Measurements from ENCODE around the gene REXO4.

REXO4 gene

GRCh38 chr9:133385452-133385851, 32.4 kb downstream of the REXO4 start:
- TF ChIP-seq CTCF (conservative IDR thresholded peaks at IDR 0.05), result no peak
- H3K27ac ChIP-seq, result no peak overlapping the region

DNA sequence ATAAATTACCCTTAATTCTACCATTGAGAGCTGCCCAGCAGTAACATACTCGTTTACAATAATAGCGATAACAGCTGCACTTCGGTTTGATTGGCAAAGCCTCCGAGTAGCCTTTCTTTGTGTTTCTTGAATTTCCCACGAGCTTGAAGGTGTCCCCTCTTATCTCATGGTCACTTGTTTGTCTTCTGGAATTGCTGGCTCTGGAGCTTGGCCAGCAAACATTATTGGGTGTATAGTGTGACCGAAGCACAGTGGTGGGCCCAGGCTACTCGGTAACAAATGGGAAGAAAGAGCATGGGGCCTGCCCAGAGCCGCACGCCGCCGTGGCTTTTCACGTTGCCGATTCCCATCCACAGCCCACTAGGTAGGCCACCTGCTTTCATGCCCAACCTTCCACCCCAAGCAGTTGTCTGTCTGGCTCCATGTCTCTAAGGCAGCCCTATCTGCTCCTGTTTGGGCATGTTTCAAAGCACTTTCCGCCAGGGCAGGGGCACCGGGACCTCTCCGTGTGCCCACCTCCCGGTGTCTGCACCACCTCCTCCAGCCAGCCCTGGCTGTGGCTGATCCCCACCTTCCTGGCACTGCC, 33.0 kb downstream of the REXO4 start:
- no peak for TF ChIP-seq CTCF (conservative IDR thresholded peaks at IDR 0.05)
- no peak overlapping the region for H3K27ac ChIP-seq

- no peak overlapping the region for H3K27ac ChIP-seq
- TF ChIP-seq CTCF (conservative IDR thresholded peaks at IDR 0.05), result no peak
Measured at GRCh38 chr9:133383438-133383837, 34.4 kb downstream of the REXO4 start.

GRCh38 chr9:133382507-133383141, 35.2 kb downstream of the REXO4 start:
- H3K27ac ChIP-seq, result no peak overlapping the region
- TF ChIP-seq CTCF (conservative IDR thresholded peaks at IDR 0.05), result no peak

DNA sequence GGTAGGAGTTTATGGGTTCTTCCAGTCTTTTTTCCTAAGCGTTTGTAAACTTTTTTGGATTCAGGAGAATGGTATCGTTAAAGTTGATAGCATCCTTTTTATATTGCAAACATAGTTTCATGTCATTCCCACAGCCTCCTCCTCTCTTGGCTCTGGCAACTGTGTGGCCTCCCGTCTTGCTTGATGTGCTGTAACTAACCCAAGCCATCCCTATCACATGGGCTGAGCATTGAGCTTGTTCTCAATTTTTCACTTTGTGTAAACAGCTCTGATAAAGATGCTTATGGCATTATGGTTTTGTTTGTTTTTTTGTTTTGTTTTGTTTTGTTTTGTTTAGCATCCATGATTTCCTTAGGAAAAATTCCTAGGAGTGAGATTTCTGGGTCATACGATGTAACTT, 37.1 kb downstream of the REXO4 start:
- no peak for TF ChIP-seq CTCF (conservative IDR thresholded peaks at IDR 0.05)
- no peak overlapping the region for H3K27ac ChIP-seq

DNA sequence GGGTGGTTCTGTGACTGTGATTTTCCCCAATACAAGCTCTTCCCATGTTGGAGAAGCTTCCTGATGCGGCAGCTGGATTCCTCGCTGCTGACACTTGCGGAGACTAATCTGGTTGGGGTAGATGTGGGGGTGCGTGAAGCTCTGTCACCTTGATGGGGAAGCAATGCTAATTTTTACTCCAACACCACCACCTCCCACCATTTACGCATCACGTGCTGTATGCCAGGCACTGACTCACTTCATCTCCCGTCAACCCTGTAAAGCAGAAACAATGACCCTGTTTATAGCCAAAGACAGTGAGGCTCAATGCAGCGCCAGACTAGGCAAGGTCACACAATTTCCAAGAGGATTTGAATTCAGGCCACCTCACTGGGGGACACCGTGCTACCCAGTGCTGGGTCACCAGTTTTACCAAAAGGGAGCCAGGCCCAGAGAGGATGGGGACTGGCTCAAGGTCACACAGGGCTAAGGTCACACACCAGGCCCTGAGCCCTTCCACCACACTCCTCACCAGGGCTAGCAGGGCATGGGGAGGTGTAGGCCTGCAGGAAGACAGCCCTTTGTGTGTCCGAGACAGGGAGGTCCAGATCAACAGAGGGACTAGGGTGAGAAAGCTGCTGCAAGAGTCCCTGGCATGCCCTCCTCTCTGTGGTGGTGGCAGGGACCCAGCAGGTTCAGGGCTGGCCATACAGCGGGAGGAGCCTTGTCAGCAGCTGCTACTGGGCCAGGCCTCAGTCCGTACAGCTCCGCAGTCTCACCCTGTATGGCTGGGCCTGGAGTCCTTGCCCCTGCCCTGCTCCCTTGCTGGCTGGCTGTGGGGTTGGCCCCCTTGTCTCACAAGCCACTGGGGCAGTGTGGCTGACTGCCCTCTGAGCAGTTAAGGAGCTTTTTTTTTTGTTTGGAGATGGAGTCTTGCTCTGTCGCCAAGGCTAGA, 38.4 kb downstream of the REXO4 start:
- H3K27ac ChIP-seq, result no peak overlapping the region
- no peak for TF ChIP-seq CTCF (conservative IDR thresholded peaks at IDR 0.05)

GRCh38 chr9:133378408-133378962, 39.3 kb downstream of the REXO4 start:
- no peak for TF ChIP-seq CTCF (conservative IDR thresholded peaks at IDR 0.05)
- no peak overlapping the region for H3K27ac ChIP-seq
